ENCODE results near the gene TMEM205. TPM values are rescaled to one million over a fixed set of nuclear protein-coding genes. Genes with fewer than 3 reads are reported as not detected.

TMEM205 gene
- total and polyA plus RNA-seq, 2 of the 13 experiments (the other 11 are each of a cell fraction or from before 2014, with no cell fraction given): 45.5 to 98.7 TPM

DNA sequence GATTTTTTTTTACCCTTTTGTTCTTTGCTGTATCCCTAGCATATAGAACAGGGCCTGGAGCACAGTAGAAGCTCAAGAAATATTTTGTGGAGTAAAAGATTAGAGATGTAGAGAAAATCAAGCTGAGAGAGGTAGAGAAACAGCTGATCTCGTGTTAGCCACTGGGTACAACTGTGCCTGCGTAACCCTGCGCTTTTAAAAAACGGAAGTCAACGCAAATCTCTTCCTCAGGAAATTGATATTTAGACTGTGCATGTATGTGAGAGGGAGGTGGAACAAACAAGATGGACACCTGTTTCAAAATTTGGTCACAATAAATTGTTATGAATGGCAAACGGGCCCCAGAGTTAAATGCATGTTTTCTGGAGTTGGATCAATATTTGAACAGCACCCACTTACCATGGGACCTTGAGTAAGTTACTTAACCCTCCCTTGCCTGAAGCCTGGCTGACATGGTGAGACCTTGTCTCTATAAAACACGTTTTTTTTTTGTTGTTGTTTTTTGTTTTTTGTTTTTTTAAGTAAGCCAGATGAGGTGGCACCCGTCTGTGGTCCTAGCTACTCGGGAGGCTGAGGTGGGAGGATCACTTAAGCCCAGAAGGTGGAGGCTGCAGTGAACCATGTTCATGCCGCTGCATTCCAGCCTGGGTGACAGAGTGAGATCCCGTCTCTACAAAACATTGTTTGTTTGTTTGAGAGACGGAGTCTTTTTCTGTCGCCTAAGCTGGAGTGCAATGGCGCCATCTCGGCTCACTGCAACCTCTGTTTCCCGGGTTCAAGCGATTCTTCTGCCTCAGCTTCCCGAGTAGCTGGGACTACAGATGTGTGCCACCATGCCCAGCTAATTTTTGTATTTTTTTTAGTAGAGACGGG, 41.3 kb upstream of the TMEM205 start (continued):
- TF ChIP-seq ZNF577 (CRISPR knock-in tag; IDR thresholded peaks at IDR 0.05; ENCODE audit: borderline replicate concordance, low read depth) (no peak), ZNF569 (CRISPR knock-in tag; IDR thresholded peaks at IDR 0.05; ENCODE audit: borderline replicate concordance) (no peak), DZIP1 (CRISPR knock-in tag; IDR thresholded peaks at IDR 0.05) (no peak), ZNF605 (CRISPR knock-in tag; IDR thresholded peaks at IDR 0.05) (no peak), SPEN (CRISPR knock-in tag; IDR thresholded peaks at IDR 0.05; ENCODE audit: low read depth) (no peak), ETV5 (CRISPR knock-in tag; IDR thresholded peaks at IDR 0.05; ENCODE audit: borderline replicate concordance) (0 out of 2 replicates have a peak, but pooled peaks have one; percentile 21), ZNF790 (CRISPR knock-in tag; IDR thresholded peaks at IDR 0.05; ENCODE audit: borderline replicate concordance) (no peak), RBFOX2 (IDR thresholded peaks at IDR 0.05; ENCODE audit: low read depth, low read length) (no peak), EED (CRISPR knock-in tag; IDR thresholded peaks at IDR 0.05) (no peak)

GRCh38 chr19:11384778-11385129, 38.7 kb upstream of the TMEM205 start:
- FAIRE-seq (no peak), DNase-seq (ENCODE audit: low spot score) (no peak), ATAC-seq (no peak)
- H3K27me3 ChIP-seq (ENCODE audit: control insufficient read depth in 1 of 2, insufficient read depth in 2 of 2, low read length in 2 of 2): no peaks in the 10 kb centered on the region
- BruUV-seq (replicated peaks): no TSS peak
- H2AFZ ChIP-seq (ENCODE audit: low read length): no peak overlapping the region
- H3K4me1 ChIP-seq (ENCODE audit: insufficient read depth, low read length): peaks cover 44% of the 10 kb centered on the region
- peak overlapping the region; percentile 91 for H3K4me2 ChIP-seq (ENCODE audit: low read depth, low read length)
- no peaks in the 10 kb centered on the region for H3K36me3 ChIP-seq (replicated peaks in 1 of 2; ENCODE audit: control insufficient read depth in 1 of 2, insufficient read depth in 2 of 2, low read length in 2 of 2)
- no peak overlapping the region for H3K27ac ChIP-seq (ENCODE audit: extremely low read length, insufficient read depth, low read length)
- no peaks in the 10 kb centered on the region for H3K9me3 ChIP-seq (ENCODE audit: low read length)
- H4K20me1 ChIP-seq (ENCODE audit: insufficient read depth, low read length): no peaks in the 10 kb centered on the region
- in situ Hi-C loops (cut with HindIII; ENCODE audit: extremely low pct_ligation_motif_present, low pct_unique_long_range_greater_than_20kb): loop anchor here (5.0 kb wide), 2 partner anchors 38 to 98 kb away; partner anchors contain the start of gene ELAVL3
- ChIA-PET CTCF (ENCODE audit: low intra/inter-chr PET ratio, low total read pairs) (no interaction called here), POLR2A (interaction anchor here (0.6 to 2.6 kb wide), 6 partner anchors 10 to 383 kb away, joined by 3 to 51 read pairs (median 6); partner anchors contain the start of genes ODAD3, PRKCSH, RGL3 and SWSAP1)
- H3K9ac ChIP-seq (ENCODE audit: insufficient read depth, low read depth, low read length): no peak overlapping the region
- intact Hi-C loops (cut with micrococcal nuclease; ENCODE audit: unreplicated experiment): loop anchor here (5.0 kb wide), 1 partner anchor 38 kb away; no protein-coding TSS in a partner anchor
- WGBS (ENCODE audit: low lambda C conversion rate): 22% methylated on average over 5 of the region's 5 CpGs
- H3K79me2 ChIP-seq (ENCODE audit: insufficient read depth, low read length): no peaks in the 10 kb centered on the region
- no peak overlapping the region; a peak in 1 of 6 replicates for H3K4me3 ChIP-seq (replicated peaks in 1 of 3; ENCODE audit: insufficient read depth in 1 of 3, low read depth in 2 of 3, low read length in 3 of 3)
- TF ChIP-seq HOXA9 (CRISPR knock-in tag; IDR thresholded peaks at IDR 0.05; ENCODE audit: borderline replicate concordance) (no peak), ZNF549 (CRISPR knock-in tag; IDR thresholded peaks at IDR 0.05) (no peak), ZNF574 (CRISPR knock-in tag; IDR thresholded peaks at IDR 0.05) (no peak), ZNF143 (CRISPR knock-in tag; IDR thresholded peaks at IDR 0.05) (no peak)
